Activated naive CD8-positive, alpha-beta T cell treated with anti-CD3 and anti-CD28 coated beads, Interleukin-2, amount 50 U/mL, for 24 hours (primary cell): Measurements from ENCODE around the gene SMIM35.
A peak's percentile ranks its signal among the peaks of the same experiment; 100 is the strongest.

Experiments used
- ATAC-seq: fragments of 150-1000 bp; cut with Tn5 transposase; one replicate; pipeline ENCODE4 v1.10.0; 2021
- DNase-seq: peaks from one replicate; pipeline ENCODE4 v3.0.0; 2021
- H3K27ac Mint-ChIP-seq: one replicate; pipeline ENCODE4 v1.8.0; 2021; ENCODE audit warnings: mild to moderate bottlenecking, mixed read lengths
- H3K27me3 Mint-ChIP-seq: one replicate; pipeline ENCODE4 v1.8.0; 2021; ENCODE audit warnings: mixed read lengths
- H3K36me3 Mint-ChIP-seq: one replicate; pipeline ENCODE4 v1.8.0; 2021; ENCODE audit warnings: low read depth, mixed read lengths
- H3K4me1 Mint-ChIP-seq: one replicate; pipeline ENCODE4 v1.8.0; 2021; ENCODE audit warnings: mixed read lengths
- H3K4me3 Mint-ChIP-seq: one replicate; pipeline ENCODE4 v1.8.0; 2021; ENCODE audit warnings: mild to moderate bottlenecking, moderate library complexity, mixed read lengths
- H3K9me3 Mint-ChIP-seq: one replicate; pipeline ENCODE4 v1.8.0; 2021; ENCODE audit warnings: mixed read lengths

The SMIM35 gene

DNA sequence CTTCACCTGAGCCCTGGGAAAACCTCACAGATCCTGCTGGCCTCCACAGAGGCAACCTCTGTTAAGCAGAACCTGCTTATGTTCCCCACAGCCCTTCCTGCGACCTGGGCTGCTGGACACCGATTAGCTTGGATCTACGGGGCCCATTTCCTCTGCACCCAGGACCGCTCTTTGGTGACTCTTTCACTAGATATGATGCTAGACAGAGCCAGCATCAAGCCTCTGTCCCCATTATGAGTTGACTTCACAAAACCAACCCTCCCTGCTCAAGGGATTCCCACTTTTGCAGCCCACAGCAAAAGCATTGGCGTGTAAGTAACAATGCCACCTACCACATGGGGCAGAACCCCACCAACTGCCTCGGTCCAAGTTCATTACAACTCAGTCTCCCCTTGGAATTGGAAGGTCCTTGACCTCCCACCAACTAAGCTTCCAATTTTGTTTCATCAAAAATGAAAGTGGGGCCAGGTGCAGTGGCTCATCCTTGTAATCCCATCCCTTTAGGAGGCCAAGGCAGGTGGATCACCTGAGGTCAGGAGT, 25.1 kb downstream of the SMIM35 start:
- Mint-ChIP-seq H3K27me3 (peaks cover 4% of the 10 kb centered on the region), H3K27ac (no peak overlapping the region), H3K4me1 (no peaks in the 10 kb centered on the region), H3K36me3 (no peaks in the 10 kb centered on the region), H3K4me3 (no peak overlapping the region), H3K9me3 (no peaks in the 10 kb centered on the region)
- DNase-seq (no peak), ATAC-seq (no peak)

DNA sequence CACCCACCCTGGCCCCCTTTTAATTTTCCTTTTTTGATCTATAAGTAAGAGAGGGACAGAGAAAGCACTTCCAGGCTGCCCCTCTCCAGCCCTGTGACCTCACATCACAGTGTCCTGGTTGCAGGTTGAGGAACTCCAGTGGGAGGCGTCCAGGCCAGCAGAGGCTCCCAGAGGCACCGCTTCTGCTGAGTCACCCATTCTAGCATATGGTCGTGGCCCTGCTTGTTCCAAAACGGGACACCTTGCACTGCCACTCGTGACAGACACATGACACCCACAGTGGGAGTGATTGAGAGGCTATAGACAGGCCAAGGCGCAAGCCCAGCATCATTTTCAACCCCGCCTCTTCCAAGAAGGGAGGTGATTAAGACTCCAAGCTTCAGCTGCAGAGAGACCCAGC, 25.9 kb downstream of the SMIM35 start:
- H3K4me3 Mint-ChIP-seq: no peak overlapping the region
- DNase-seq (no peak), ATAC-seq (no peak)
- no peaks in the 10 kb centered on the region for H3K36me3 Mint-ChIP-seq
- H3K9me3 Mint-ChIP-seq: no peaks in the 10 kb centered on the region
- no peaks in the 10 kb centered on the region for H3K4me1 Mint-ChIP-seq
- H3K27ac Mint-ChIP-seq: no peak overlapping the region
- peaks cover 4% of the 10 kb centered on the region for H3K27me3 Mint-ChIP-seq

DNA sequence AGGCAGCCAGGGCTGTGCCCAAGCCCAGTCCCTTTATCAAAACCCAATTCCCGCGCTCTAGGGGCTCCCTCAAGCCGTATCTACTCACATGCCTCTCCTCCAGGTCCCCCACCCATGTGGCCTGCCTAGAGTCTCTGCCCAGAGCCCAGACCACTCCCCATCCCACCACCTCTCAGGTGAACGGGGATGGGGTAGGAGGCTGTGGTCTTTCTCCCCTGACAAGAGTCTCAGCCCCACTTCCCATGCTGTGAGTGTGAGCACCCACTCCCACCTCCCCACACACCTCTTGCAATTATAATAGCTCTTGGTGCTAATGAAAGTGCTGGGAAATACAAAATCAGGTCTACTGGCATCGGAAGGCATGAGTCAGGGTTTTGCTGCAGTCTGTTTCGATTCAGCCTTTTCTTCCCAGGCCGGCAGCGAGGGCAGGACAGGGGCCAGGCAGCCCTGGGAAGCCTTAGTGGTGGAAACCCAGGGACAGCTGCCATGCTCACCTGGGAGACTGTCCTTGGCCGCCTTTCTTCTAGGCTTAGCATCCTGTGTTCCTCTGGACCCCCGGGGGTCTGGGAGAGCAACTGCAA, 26.6 kb downstream of the SMIM35 start:
- Mint-ChIP-seq H3K9me3 (no peaks in the 10 kb centered on the region), H3K27me3 (peaks cover 4% of the 10 kb centered on the region), H3K36me3 (no peaks in the 10 kb centered on the region), H3K4me1 (no peaks in the 10 kb centered on the region), H3K4me3 (no peak overlapping the region), H3K27ac (no peak overlapping the region)
- DNase-seq (no peak), ATAC-seq (no peak)

DNA sequence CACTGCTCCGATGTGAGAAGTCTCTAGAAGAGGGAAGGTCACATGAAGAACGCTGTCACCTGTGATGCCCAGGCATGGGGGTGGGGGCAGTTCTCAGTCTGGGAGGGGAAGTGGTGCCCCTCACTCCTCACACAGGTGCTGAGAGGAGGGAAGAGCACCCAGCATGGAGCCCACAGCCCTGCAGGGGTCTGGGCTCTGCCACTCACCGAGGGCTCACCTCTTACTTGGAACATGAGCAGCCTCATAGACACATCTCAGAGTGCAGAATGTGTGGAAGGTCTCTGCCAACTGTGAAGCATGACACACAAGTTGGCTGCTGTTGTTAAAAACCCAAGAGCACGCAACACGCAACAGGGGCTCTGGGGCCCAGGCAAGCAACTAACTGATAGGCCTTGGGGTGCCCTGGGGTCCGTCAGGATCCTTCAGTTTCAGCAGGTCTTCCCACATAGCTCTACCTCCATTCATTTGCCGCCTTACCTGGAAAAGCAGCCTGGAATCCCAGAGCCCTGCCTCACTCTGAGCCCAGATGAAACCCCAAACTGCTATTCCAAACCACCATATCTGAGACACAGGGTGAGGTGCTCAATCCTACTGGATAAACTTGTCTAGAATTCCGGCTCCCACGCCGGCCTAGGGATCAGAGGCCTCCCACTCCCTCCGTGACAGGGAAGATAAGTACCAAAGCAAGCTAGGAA, 27.4 kb downstream of the SMIM35 start:
- no peak for ATAC-seq
- Mint-ChIP-seq H3K36me3 (no peaks in the 10 kb centered on the region), H3K4me3 (no peak overlapping the region), H3K27ac (peak overlapping the region; percentile 23), H3K9me3 (no peaks in the 10 kb centered on the region), H3K27me3 (peaks cover 4% of the 10 kb centered on the region), H3K4me1 (no peaks in the 10 kb centered on the region)
- no peak for DNase-seq

DNA sequence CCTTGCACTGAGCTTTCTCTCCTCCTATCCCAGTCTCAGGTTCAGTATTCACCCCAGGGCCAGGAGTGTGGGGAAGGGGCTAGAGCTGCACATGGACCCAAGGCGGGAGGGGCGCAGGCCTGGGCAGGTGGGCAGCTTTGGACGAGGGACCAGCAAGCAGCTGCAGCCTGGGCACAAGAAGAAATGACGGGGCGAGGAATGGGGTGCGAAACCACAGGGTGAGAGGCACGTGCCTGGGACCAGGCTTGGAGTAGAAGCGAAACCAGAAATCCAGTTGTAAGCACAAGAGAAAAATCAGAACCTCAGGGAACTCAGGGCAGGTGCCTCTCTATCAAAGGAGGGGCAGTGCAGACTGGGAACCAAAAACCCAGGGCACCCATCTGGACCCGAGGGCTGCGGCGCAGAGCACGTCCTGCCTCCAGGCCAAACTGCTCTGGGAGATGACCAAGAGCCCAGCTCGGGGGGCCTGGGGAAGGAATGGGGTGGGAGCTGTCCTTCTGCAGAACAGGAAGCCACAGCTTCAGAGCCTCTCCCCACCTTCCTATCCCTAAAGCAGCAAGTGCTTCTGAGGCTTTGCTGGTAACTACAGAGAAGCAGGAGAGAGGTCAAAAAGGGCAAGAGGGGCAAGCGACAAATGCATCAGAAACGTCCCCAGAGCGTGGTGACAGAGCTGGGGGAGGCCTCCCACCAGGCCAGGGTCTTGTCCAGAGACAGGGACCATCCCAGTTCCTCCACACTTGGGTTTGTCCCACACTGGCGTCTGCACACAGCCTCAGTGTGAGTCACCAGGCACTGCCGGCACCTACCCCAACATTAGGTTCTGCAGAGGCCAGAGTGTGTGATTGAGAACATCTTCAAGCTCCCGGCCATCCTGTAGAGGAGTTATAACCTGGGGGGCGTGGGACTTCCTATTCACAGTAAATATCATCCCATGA, 28.2 kb downstream of the SMIM35 start:
- peak overlapping the region; percentile 23 for H3K27ac Mint-ChIP-seq
- no peaks in the 10 kb centered on the region for H3K36me3 Mint-ChIP-seq
- no peak for ATAC-seq
- H3K4me3 Mint-ChIP-seq: no peak overlapping the region
- no peaks in the 10 kb centered on the region for H3K9me3 Mint-ChIP-seq
- no peaks in the 10 kb centered on the region for H3K4me1 Mint-ChIP-seq
- DNase-seq: no peak
- peaks cover 4% of the 10 kb centered on the region for H3K27me3 Mint-ChIP-seq

DNA sequence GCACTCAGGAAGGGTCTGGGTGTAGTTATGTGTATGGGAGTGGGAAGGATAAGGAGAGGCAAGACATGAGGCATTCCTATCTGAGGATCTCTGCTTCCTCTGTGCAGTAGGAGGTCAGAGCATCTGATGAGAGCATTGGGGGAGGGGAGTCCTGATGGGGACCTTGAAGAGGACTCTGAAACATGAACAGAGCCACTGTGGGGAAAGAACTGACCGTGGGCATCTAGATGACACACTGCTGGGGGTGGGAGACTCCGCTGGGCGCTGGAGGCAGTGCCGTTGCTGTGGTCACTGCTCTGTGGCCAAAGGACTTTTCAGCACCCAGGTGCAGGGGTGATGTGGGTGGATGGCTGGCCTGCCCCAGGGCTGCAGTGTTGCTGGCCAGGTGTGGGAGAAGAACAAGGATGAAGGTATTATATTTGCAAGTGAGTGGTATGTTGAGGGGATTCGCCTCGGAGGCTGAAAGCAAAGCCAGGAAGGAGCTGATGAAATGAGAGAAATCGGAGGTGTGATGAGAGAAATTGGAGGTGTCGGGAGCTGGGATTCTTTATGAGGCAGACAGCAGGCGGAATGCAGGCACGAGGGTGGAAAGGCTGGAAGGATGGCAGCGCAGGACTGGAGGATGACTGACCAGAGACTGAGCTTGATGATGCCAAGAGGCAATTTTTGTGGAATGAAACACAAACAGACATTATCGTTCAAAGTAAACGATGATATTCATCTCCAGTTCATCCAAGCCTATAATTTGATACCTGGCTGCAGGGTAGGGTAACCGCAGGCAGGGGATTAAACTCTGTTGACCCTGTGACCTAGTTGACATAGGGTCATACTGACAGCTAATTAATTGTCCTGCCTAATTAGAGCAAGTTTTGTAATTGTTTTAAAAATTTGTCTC, 29.3 kb downstream of the SMIM35 start:
- DNase-seq (no peak), ATAC-seq (no peak)
- Mint-ChIP-seq H3K27ac (no peak overlapping the region), H3K27me3 (peaks cover 4% of the 10 kb centered on the region), H3K36me3 (no peaks in the 10 kb centered on the region), H3K9me3 (no peaks in the 10 kb centered on the region), H3K4me1 (peaks cover 9% of the 10 kb centered on the region), H3K4me3 (no peak overlapping the region)

DNA sequence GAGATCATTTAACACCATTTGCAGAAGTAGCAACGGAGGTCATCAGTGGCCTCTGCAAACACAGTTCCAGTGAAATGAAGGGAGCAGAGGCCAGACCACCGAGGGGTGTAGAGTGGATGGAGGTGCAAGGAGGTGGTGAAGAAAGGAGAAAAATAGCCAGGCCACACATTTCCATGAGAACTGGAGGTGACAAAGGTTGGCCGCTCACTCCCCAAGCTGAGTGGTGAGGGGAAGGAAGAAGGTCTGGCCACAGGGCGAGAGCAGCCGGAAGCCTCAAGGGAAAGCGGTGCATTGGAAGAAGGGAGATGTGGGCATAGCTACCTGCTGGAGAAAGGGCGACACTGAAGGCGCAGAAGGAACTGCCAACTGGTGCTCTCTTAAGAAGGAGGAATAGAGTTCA, 30.0 kb downstream of the SMIM35 start:
- H3K4me3 Mint-ChIP-seq: no peak overlapping the region
- H3K27me3 Mint-ChIP-seq: peaks cover 4% of the 10 kb centered on the region
- DNase-seq (no peak), ATAC-seq (no peak)
- no peaks in the 10 kb centered on the region for H3K9me3 Mint-ChIP-seq
- H3K27ac Mint-ChIP-seq: peak overlapping the region; percentile 11
- H3K36me3 Mint-ChIP-seq: no peaks in the 10 kb centered on the region
- H3K4me1 Mint-ChIP-seq: peaks cover 16% of the 10 kb centered on the region

DNA sequence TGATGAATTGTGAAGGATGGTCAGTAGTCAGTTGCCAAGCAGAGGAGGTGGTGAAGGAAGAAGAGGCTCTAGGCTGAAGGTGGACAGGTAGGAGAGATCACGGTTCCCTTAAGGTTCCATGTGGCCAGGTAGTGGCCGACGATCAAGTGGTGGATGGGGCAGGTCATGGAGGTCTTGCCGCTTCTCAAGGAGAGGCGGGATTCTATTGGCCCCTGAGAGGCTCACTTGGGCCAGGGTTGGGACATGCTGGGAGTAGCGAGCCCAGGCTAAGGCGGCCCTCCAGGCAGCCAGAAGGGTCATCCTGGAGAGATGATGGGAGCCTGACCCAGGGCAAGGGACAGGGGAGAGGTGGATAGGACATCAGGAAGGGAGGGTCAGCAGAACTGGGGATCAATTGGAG, 30.8 kb downstream of the SMIM35 start:
- Mint-ChIP-seq H3K9me3 (no peaks in the 10 kb centered on the region), H3K36me3 (no peaks in the 10 kb centered on the region), H3K4me1 (peaks cover 25% of the 10 kb centered on the region), H3K27ac (no peak overlapping the region), H3K4me3 (no peak overlapping the region), H3K27me3 (peaks cover 4% of the 10 kb centered on the region)
- no peak for ATAC-seq
- no peak for DNase-seq

DNA sequence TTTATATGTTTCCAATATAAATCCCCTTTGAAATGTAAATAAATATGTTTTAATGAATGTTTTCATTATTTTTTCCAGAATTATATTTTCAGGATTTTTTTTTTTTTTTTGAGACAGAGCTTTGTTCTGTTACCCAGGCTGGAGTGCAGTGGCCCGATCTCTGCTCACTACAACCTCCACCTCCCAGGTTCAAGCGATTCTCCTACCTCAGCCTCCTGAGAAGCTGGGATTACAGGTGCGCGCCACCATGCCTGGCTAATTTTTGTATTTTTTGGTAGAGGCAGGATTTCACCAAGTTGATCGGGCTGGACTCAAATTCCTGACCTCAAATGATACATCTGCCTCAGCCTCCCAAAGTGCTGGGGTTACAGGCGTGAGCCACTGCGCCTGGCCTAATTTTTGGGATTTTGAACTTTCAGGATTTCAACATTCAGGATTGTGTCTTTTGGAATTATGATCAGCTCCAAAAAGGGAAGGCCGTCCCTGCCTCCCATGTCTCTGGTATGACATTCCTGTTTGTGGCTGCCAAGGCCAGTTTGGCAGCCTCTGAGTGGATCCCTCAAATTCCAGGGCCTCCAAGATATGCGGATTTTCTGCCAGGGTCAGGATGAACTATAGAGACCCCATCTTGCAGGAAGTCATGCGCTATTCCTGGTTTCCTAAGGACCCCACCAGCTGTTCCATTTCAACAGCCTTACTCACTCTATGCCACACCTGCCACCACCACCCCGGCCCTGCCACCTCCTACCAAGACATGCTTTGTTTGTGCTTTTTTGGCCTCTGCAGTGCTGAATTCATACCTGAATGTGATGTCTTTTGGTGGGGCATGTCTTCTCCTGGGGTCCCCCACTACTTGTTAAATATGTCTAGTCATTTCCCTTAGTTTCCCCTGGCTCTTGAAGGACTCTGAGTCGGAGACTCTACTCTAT, 31.8 kb downstream of the SMIM35 start:
- Mint-ChIP-seq H3K27ac (no peak overlapping the region), H3K9me3 (no peaks in the 10 kb centered on the region), H3K4me1 (peaks cover 34% of the 10 kb centered on the region), H3K27me3 (peaks cover 4% of the 10 kb centered on the region), H3K36me3 (no peaks in the 10 kb centered on the region), H3K4me3 (no peak overlapping the region)
- no peak for DNase-seq
- ATAC-seq: no peak

DNA sequence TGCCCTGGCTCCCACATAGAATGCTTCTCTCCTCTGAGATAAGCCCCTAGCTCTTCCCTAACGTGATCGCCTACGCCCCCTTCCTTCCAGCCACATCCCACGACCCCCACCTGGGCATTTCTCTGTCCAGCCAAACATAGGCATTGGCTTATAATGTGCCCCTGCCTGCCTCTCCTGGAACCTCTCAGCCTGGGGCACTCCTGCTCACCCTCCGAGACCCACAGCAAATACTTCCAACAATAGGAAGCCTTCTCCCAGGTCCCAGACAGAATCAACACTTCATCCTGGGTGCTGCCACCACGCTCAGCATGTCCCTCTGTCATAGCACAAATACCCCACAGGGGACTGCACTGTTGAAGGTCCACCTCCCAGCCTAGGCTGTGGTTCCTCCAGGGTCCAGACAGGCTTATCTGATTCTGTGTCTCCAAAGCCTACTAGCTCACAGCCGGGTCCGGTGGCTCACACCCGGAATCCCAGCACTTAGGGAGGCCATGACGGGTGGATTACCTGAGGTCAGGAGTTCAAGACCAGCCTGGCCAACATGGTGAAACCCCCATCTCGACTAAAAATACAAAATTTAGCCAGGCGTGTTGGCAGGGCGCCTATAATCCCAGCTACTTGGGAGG, 34.1 kb downstream of the SMIM35 start:
- Mint-ChIP-seq H3K36me3 (no peaks in the 10 kb centered on the region), H3K4me1 (peaks cover 51% of the 10 kb centered on the region), H3K4me3 (peak overlapping the region; percentile 25), H3K27me3 (peaks cover 4% of the 10 kb centered on the region), H3K27ac (no peak overlapping the region), H3K9me3 (no peaks in the 10 kb centered on the region)
- no peak for DNase-seq
- no peak for ATAC-seq

DNA sequence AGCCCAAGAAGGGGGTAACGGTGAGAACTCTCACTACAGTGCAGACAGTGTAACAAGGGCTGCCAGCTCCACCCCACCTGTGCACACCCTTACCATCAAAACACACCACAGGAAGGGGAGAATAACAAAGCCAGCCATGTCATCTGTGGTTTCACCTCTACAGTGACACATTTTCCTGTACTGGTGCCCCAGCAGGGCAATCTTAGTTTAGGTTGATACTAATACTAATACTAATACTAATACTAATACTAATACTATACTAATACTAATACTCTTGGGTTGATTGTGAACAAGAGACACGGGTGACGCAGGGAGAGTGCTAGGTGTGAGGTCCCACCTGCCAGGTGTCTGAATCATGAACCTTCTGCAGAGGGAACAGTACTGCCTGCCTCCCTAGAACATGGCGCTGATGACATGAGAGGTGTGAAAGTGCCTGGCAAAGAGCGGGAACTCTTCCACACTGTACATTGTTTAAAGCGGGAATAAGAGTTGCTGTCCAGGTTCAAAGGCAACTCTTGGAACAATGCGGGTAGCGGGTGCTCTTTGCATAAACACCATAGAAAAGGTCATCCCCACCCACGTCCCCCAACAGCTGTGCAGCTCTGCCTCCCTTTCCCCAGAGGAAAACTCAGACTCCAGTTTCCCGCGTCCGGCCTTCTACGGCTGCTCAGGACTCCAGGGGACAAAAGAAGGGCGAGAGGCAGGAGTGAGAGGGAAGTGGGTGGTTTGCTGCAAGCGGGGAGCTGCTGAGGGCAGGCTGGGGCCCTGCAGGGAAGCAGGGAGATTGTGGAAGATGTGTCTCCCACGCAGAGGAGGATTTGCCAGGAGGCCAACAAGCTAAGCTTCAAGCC, 34.9 kb downstream of the SMIM35 start:
- H3K27me3 Mint-ChIP-seq: no peaks in the 10 kb centered on the region
- H3K9me3 Mint-ChIP-seq: no peaks in the 10 kb centered on the region
- peak; percentile 89 for ATAC-seq
- H3K36me3 Mint-ChIP-seq: no peaks in the 10 kb centered on the region
- peak; percentile 54 for DNase-seq
- peaks cover 59% of the 10 kb centered on the region for H3K4me1 Mint-ChIP-seq
- peak overlapping the region; percentile 57 for H3K27ac Mint-ChIP-seq
- H3K4me3 Mint-ChIP-seq: no peak overlapping the region

DNA sequence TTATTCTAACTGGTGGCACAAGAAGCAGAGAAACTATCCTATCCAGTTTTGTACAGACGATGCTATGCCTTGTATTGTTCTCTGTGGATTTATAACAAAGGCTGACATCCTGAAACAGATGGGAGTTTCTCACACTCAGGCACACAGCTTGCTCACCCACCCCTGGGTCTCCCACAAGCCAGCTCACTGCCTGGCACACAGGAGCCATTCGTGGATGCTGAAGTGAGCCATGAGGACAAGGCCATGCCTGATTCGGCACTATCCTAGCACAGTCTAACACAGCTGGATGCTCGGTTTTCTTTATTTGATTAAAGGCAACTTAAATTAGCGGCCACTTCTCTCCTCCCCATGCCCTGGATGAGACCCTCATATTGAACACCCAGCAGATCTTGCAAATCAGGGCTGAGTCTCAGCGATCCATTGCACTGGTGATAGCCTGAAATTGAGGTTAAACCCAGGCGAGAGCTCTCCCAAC, 35.6 kb downstream of the SMIM35 start:
- H3K36me3 Mint-ChIP-seq: no peaks in the 10 kb centered on the region
- H3K9me3 Mint-ChIP-seq: no peaks in the 10 kb centered on the region
- H3K4me3 Mint-ChIP-seq: no peak overlapping the region
- DNase-seq: no peak
- no peaks in the 10 kb centered on the region for H3K27me3 Mint-ChIP-seq
- H3K4me1 Mint-ChIP-seq: peaks cover 65% of the 10 kb centered on the region
- ATAC-seq: no peak
- peak overlapping the region; percentile 57 for H3K27ac Mint-ChIP-seq
